Measurements from ENCODE around the gene DDX49.
"Not testable (repeated sequence)": the region's sequence is repeated elsewhere in the genome, so short reads cannot be mapped to it uniquely, and the experiment has no call there.

The DDX49 gene

DNA sequence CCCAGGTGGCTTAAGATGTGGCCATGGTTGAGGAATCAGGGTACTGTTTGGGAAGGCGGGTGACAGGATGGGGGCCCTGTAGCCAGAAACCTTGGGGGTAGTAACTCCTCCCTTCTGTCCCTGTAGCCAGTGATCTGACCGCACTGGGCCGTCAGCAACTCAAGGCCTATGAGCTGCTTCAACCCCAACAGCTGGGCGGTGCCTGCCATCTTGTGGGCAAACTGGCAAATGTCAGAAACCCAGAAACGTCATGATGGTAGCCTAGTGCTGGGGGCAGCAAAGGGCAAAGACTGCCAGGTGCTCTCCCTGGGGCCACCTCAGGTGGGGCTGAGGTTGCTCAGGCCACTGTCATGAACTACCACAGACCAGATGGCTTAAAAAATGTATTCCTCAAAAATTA is 3.9 kb upstream of the DDX49 start:
- no peaks in the 10 kb centered on the region for H3K9me3 ChIP-seq
- H3K4me1 ChIP-seq (ENCODE audit: control insufficient read depth in 1 of 2, insufficient read depth in 1 of 2, low read depth in 1 of 2, low read length in 1 of 2): peaks cover 25 to 28% of the 10 kb centered on the region in 2 experiments
- no peak overlapping the region for H3K27ac ChIP-seq
- no peaks in the 10 kb centered on the region for H3K27me3 ChIP-seq
- TF ChIP-seq, protein P1, sequence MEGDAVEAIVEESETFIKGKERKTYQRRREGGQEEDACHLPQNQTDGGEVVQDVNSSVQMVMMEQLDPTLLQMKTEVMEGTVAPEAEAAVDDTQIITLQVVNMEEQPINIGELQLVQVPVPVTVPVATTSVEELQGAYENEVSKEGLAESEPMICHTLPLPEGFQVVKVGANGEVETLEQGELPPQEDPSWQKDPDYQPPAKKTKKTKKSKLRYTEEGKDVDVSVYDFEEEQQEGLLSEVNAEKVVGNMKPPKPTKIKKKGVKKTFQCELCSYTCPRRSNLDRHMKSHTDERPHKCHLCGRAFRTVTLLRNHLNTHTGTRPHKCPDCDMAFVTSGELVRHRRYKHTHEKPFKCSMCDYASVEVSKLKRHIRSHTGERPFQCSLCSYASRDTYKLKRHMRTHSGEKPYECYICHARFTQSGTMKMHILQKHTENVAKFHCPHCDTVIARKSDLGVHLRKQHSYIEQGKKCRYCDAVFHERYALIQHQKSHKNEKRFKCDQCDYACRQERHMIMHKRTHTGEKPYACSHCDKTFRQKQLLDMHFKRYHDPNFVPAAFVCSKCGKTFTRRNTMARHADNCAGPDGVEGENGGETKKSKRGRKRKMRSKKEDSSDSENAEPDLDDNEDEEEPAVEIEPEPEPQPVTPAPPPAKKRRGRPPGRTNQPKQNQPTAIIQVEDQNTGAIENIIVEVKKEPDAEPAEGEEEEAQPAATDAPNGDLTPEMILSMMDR (IDR thresholded peaks at IDR 0.05): no peak
- peaks cover 54% of the 10 kb centered on the region for H3K36me3 ChIP-seq
- no peak overlapping the region for H3K4me3 ChIP-seq (ENCODE audit: low read depth in 1 of 2, low read length in 1 of 2)

DNA sequence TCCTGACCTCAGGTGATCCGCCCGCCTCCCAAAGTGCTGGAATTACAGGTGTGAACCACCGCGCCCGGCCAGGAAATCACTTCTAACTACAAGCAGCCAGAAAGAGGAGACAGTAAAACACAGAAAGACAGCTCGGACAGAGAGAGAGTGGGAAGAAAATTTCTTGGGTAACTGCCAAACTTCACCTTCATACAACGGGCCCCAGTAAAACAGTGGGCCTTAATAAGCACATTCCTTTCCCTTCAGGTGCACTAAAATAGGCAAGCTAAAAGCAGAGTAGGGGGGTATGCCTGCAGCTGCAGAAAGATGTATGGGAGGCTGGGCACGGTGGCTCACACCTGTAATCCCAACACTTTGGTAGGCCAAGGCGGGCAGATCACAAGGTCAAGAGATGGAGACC is 1.9 kb upstream of the DDX49 start:
- H3K9me3 ChIP-seq; H3K4me3 ChIP-seq (ENCODE audit: low read depth in 1 of 2, low read length in 1 of 2); H3K27ac ChIP-seq; H3K27me3 ChIP-seq: not testable (repeated sequence)
- Histone ChIP-seq H3K4me1 (ENCODE audit: control insufficient read depth in 1 of 2, insufficient read depth in 1 of 2, low read depth in 1 of 2, low read length in 1 of 2) (peaks cover 25 to 29% of the 10 kb centered on the region in 2 experiments), H3K36me3 (peaks cover 49% of the 10 kb centered on the region)

DNA sequence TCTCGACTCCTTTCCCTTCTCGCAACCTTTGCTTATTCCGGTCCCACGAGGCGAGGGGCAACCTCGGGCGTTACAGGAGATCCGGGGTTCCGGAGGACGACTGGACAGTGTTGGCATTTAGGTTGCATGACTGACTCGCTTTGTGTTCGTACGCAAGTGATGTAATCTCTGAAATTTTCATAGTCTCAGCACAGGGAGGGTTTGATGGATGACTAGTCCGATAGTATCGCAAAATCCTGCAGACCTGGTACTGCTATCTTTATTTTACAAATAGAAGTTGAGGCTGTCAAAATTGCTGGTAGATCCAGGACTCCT is 342 bp downstream of the DDX49 start:
- TF ChIP-seq, protein P1 (IDR thresholded peaks at IDR 0.05): no peak
- peak overlapping the region; percentile 91 for H3K27ac ChIP-seq
- peaks cover 49% of the 10 kb centered on the region for H3K36me3 ChIP-seq

DNA sequence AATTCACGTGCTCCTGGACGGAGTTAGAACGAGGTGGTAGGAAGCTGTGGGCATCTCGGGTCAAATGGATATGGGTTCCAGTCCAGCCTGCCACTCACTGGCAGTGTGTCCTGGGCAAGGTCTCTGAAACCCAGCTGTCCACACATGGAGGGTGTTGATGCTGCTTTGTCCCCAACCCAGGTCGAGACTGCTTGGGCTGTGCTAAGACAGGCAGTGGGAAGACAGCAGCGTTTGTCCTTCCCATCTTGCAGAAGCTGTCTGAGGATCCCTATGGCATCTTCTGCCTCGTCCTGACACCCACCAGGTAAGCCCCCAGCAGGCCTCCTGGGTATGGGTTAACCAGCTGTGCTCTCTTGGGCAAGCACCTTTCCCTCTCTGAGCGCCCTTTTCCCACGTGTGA is 885 bp downstream of the DDX49 start:
- H3K4me3 ChIP-seq (ENCODE audit: low read depth in 1 of 2, low read length in 1 of 2): peak overlapping the region; percentile 85 to 96
- no peaks in the 10 kb centered on the region for H3K27me3 ChIP-seq
- H3K9me3 ChIP-seq: no peaks in the 10 kb centered on the region
- H3K27ac ChIP-seq: peak overlapping the region; percentile 91
- TF ChIP-seq, protein P1 (IDR thresholded peaks at IDR 0.05): no peak
- H3K36me3 ChIP-seq: peaks cover 49% of the 10 kb centered on the region
- peaks cover 25 to 29% of the 10 kb centered on the region in 2 experiments for H3K4me1 ChIP-seq (ENCODE audit: control insufficient read depth in 1 of 2, insufficient read depth in 1 of 2, low read depth in 1 of 2, low read length in 1 of 2)

More for the DNA sequence above, 342 bp downstream of the DDX49 start:
- Histone ChIP-seq H3K4me3 (ENCODE audit: low read depth in 1 of 2, low read length in 1 of 2) (peak overlapping the region; percentile 85 to 96), H3K27me3 (no peaks in the 10 kb centered on the region), H3K9me3 (no peaks in the 10 kb centered on the region), H3K4me1 (ENCODE audit: control insufficient read depth in 1 of 2, insufficient read depth in 1 of 2, low read depth in 1 of 2, low read length in 1 of 2) (peaks cover 25 to 29% of the 10 kb centered on the region in 2 experiments)

DNA sequence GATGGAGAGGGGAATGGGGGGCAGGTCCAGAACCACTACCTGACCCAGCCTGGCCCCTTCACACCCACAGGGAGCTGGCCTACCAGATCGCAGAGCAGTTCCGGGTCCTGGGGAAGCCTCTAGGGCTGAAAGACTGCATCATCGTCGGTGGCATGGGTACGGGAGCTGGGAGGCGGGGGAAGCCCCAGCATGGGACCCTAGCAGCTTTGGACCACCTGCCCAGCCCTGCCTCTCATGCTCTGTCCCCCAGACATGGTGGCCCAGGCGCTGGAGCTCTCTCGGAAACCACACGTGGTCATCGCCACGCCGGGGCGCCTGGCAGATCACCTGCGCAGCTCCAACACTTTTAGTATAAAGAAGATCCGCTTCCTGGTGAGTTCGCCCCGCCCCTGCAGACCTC is 2.1 kb downstream of the DDX49 start:
- Histone ChIP-seq H3K4me3 (ENCODE audit: low read depth in 1 of 2, low read length in 1 of 2) (no peak overlapping the region), H3K27ac (no peak overlapping the region), H3K9me3 (no peaks in the 10 kb centered on the region), H3K4me1 (ENCODE audit: control insufficient read depth in 1 of 2, insufficient read depth in 1 of 2, low read depth in 1 of 2, low read length in 1 of 2) (peaks cover 25 to 29% of the 10 kb centered on the region in 2 experiments), H3K36me3 (peaks cover 47% of the 10 kb centered on the region), H3K27me3 (no peaks in the 10 kb centered on the region)
- TF ChIP-seq, protein P1 (IDR thresholded peaks at IDR 0.05): no peak

DNA sequence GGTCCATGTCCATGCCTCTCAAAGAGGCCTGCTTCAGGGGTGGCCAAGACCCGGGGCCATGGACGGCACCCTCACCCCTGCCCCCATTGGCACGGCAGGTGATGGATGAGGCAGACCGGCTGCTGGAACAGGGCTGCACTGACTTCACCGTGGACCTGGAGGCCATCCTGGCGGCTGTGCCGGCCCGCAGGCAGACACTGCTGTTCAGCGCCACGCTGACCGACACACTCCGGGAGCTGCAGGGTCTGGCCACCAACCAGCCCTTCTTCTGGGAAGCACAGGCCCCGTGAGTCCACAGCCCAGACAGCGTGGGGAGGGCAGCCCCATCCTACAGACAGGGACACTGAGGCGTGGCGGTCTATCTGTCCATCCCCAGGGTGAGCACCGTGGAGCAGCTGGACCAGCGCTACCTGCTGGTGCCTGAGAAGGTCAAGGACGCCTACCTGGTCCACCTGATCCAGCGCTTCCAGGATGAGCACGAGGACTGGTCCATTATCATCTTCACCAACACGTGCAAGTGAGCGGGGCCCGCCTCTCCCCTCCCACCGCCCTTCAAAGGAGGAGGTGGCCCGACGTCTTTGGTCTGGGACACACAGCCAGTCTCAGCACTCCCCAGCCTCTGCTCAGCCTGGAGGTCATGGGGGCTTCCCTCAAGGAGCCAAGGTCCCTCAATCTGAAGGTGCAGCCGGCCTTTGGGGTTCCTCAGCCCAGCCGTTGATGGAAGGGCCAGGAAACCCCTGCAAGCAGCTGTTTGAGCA is 2.9 kb downstream of the DDX49 start:
- Histone ChIP-seq H3K27me3 (no peaks in the 10 kb centered on the region), H3K9me3 (no peaks in the 10 kb centered on the region), H3K36me3 (peaks cover 51% of the 10 kb centered on the region), H3K4me1 (ENCODE audit: control insufficient read depth in 1 of 2, insufficient read depth in 1 of 2, low read depth in 1 of 2, low read length in 1 of 2) (peaks cover 25 to 28% of the 10 kb centered on the region in 2 experiments), H3K27ac (no peak overlapping the region), H3K4me3 (ENCODE audit: low read depth in 1 of 2, low read length in 1 of 2) (no peak overlapping the region)
- TF ChIP-seq, protein P1 (IDR thresholded peaks at IDR 0.05): no peak

All from neutrophil (primary cell).